GM13977 (cell line): Measurements from ENCODE around the gene NKAIN2.

Source experiments
- DNase-seq: peaks from one replicate; pipeline ENCODE4 v3.0.0; 2012; ENCODE audit warnings: low spot score
- CTCF ChIP-seq: IDR thresholded peaks from 2 replicates; pipeline ENCODE4 v1.5.1; 2012; ENCODE audit warnings: mild to moderate bottlenecking, control low read depth; ENCODE audit not compliant: insufficient read depth; ENCODE audit errors: extremely low read depth, missing control alignments
- in situ Hi-C: fragments of 300-500 bp; cut with MboI; formaldehyde crosslinking; loops from one replicate; pipeline ENCODE4 v1.12.0; 2022; ENCODE audit warnings: low sequenced_read_pairs, low pct_unique_long_range_greater_than_20kb, mixed read lengths, inconsistent platforms; ENCODE audit not compliant: unreplicated experiment

The NKAIN2 gene

DNA sequence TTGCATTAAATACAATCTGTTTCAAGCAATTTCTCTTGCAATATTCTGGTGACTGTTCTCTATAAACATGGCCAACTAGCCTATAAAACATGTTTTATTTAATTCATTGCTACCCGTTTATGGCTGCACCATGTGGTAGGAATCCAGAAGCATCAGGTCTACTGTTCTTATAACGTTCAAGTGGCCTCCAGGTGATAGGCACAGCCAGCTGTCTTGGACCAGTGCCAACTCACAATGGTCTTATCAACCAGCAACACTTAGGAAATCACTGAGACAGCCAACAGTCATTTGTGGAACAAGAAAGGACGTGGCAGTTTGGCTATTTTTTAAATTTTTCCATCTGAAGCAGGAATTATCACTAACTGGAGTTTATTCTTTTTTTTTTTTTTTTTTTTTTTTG lies 193.6 kb downstream of the NKAIN2 start:
- TF ChIP-seq CTCF, result no peak
- in situ Hi-C loops, result no loop called here
- no peak for DNase-seq

DNA sequence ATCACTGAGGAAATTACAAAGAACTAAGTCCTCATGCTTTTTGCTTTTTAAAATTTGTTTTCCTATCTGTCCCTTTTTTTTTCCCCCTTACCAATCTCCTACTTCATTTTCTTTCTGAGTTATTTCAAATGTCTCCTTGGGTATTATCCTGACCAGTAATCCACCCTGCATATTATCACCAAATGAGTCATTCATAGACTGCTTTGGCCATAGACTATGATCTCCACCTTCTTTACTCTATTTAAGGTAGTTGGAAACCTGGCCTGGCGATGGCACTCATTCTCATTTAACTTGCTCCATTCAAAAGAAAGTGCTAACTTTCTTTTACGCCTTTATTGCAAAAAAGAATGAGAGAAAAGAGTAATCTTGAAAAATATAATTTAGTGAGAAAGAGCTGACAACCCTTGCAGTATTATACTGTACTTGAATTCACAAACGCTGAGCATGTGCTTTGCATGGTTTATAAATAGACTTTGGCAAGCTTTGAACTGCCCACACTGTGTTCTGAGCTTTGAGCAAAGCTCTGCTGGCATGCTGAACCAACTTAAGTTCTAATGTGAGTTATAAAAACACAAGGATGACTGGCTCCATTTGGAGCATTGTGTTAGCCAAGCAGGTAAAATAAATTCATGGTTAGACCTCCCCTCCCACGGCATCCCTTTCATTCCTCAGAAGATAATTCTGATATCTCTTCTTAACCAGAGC lies 198.9 kb downstream of the NKAIN2 start:
- no peak for TF ChIP-seq CTCF
- in situ Hi-C loops, result no loop called here
- no peak for DNase-seq

DNA sequence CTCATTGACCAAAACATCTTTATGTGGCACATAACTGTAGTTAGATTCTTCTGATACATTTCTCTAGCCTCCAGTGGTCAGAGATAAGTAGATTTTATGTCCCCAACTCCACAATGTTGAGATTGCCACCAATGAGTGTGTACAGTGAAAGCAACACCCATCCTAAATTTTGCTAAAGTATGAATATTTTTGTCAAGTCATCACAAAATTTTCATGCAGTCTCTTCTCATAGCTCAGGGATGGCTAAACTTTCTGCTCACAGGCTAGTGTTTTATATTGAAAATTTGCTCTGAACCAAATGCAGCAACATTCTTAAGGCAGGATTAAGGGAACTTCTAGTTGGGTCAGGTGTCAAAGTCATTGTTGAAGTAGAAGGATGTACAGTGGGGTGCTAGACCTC lies 203.6 kb downstream of the NKAIN2 start:
- no peak for DNase-seq
- no peak for TF ChIP-seq CTCF
- in situ Hi-C loops, result no loop called here

DNA sequence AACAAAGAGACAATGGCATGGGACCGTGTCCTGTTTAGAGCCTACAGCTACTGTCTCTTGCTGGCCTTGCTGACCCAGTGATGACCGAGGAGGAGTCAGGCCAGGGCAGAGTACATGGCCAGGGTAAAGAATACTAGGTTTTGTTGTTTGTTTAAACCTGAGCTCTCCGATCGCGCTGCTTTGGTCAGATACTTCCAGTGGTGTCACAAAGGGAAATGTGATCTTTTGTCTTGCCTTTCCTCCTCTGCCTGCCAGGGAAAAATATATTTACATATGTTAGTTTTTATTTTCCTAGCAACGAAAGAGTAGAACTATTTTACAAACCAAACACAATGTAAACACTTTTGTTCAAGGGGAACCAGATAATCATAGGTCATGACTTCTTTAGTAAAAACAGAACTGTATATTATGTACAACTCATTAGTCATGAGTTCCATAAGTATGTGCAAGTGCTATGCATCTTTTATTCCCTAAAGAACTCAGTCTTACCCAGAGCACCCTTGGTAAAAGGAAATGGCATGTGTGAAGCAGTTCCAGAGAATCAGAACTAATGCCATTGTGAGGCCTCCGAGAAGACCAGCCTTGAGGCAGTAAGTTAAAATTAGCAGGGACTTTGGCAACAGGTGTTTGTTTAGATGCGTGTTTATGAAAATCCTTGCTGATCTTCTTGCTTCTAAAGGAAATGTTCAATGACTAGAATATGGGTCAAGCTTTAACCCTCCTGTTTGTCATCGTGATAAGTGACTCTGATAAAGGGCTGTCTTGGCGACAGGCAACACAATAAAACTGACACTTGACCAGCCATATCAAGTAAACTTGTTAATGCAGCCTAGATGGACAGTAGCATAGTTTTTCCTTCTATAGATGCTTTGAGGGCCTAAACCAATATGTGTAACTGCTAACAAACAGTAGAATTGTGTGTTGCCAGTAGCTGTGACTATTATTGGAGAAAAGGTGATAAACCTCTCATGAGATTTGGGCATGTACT lies 204.6 kb downstream of the NKAIN2 start:
- no peak for DNase-seq
- TF ChIP-seq CTCF, result no peak
- in situ Hi-C loops, result no loop called here

DNA sequence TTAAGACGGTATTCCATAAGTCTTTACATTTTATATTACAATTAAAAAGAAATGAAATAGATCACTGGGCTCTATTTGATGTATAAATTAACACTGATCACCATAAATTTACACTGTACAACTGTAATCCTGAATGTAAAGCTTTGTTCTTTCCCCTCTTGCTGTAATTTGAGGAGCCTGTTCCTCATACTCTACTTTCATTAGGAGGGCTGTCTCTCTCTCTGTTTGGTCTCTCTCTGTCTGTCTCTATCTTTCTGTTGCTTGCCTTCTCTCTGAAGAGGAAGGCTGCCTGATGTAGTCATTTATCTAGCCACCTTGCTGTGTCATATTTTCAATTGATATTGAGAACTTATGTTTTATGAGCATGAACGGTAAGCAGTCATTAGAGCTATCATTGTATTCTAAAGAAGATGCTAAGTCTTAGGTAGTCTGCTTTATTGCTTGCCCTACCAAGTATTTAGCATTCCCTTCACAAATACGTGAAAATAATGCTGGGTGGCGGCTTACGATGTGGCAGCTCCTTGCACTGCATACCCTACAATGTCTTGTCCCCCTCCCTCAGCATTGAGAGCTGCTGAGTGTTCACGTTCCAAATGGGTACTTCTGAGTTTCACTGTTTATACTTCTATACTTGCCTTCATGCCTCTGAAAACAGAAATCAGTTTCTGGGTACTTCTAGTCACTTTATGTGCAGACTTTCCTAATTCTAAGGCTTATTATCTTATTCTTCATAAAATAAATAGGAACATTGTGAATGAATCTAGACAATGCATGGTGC lies 205.5 kb downstream of the NKAIN2 start:
- in situ Hi-C loops, result no loop called here
- DNase-seq, result no peak
- no peak for TF ChIP-seq CTCF

DNA sequence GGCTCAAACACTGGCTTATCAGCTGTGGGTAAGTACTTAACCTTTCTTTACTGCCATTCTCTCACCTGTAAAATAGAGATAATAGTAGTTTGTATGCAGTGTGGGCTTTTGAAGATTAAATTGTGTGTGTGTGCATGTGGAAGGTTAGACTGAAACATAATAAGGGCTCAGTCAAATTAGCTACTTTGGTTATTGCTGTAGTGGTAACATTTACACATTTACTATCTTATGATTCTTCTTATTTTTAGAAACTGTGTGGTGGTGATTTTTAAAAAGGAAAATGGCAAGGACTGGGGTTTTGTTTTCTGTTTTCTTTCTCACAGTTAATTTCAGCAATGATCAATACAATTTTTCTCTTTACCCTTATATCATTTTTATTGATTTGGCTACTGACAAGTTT lies 206.9 kb downstream of the NKAIN2 start:
- TF ChIP-seq CTCF, result no peak
- in situ Hi-C loops, result no loop called here
- DNase-seq, result no peak
